C4-2B (cell line): ENCODE results near the gene ARSK.

ENCODE experiments used
- CTCF ChIP-seq: fragments of 450-650 bp; conservative IDR thresholded peaks from 2 replicates; pipeline ENCODE4 v1.5.1; 2017; ENCODE audit warnings: mild to moderate bottlenecking
- ZFX ChIP-seq: fragments of 450-650 bp; IDR thresholded peaks from 2 replicates; pipeline ENCODE4 v1.6.1; 2017

- TF ChIP-seq CTCF: no peak
- no peak for TF ChIP-seq ZFX
Measured at GRCh38 chr5:95543017-95543705, 11.7 kb upstream of the ARSK start.
